ENCODE results near the gene TUBB2B. TPM values are rescaled to one million over a fixed set of nuclear protein-coding genes. Genes with fewer than 3 reads are reported as not detected.

TUBB2B gene
- total and polyA plus RNA-seq, 2 experiments from 2014 or later: 355 to 794 TPM

DNA sequence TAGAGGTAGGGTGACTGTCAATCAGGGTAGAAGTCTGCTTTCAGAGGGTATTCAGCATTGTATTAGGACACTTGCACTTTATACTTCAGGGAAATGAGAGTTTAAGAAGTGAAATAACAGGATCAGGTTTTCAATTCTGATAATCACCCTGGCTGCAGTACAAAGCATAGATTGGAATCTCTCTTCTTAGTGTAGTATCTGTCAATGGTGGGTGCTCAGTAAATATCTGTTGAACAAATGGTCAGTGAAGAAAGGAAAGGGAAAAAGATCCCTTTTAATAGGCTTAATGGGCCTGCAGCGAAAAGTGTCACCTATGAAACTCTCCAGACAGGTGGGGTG lies 18.7 kb downstream of the TUBB2B start:
- Histone ChIP-seq H3K27ac (ENCODE audit: low read depth) (peak overlapping the region; percentile 17; the same call in 1 of the 2 replicates), H3K36me3 (ENCODE audit: insufficient read depth) (no peaks in the 10 kb centered on the region), H3K9me2 (ENCODE audit: insufficient read depth) (no peaks in the 10 kb centered on the region; the same call in 1 of the 2 replicates), H3K4me2 (peak overlapping the region; percentile 36), H4K20me1 (replicated peaks; ENCODE audit: insufficient read depth) (no peaks in the 10 kb centered on the region), H3F3A (replicated peaks; ENCODE audit: low read depth) (peaks cover 7% of the 10 kb centered on the region), H3K27me3 (ENCODE audit: insufficient read depth) (no peaks in the 10 kb centered on the region), H2AFZ (peak overlapping the region; percentile 86), H3K4me1 (ENCODE audit: insufficient read depth) (peaks cover 12% of the 10 kb centered on the region), H3K79me2 (replicated peaks; ENCODE audit: insufficient read depth) (no peaks in the 10 kb centered on the region), H3K4me3 (no peak overlapping the region)
- peaks cover 25% of the 10 kb centered on the region for H3K4me1 Mint-ChIP-seq
- no peaks in the 10 kb centered on the region for H3K36me3 Mint-ChIP-seq (ENCODE audit: low read depth)
- peaks cover 13% of the 10 kb centered on the region for H3K27me3 Mint-ChIP-seq (ENCODE audit: insufficient read depth, low read depth, poor library complexity)
- DNase-seq (ENCODE audit: low spot score) (no peak), ATAC-seq (no peak)
- H3K9me3 Mint-ChIP-seq: no peaks in the 10 kb centered on the region
- H3K27ac Mint-ChIP-seq: peak overlapping the region; percentile 69
- peak overlapping the region; percentile 7; the same call in 1 of the 3 replicates for H3K4me3 Mint-ChIP-seq
- TF ChIP-seq, protein P1, sequence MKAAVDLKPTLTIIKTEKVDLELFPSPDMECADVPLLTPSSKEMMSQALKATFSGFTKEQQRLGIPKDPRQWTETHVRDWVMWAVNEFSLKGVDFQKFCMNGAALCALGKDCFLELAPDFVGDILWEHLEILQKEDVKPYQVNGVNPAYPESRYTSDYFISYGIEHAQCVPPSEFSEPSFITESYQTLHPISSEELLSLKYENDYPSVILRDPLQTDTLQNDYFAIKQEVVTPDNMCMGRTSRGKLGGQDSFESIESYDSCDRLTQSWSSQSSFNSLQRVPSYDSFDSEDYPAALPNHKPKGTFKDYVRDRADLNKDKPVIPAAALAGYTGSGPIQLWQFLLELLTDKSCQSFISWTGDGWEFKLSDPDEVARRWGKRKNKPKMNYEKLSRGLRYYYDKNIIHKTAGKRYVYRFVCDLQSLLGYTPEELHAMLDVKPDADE (IDR thresholded peaks at IDR 0.05): no peak
- TF ChIP-seq, protein P2, sequence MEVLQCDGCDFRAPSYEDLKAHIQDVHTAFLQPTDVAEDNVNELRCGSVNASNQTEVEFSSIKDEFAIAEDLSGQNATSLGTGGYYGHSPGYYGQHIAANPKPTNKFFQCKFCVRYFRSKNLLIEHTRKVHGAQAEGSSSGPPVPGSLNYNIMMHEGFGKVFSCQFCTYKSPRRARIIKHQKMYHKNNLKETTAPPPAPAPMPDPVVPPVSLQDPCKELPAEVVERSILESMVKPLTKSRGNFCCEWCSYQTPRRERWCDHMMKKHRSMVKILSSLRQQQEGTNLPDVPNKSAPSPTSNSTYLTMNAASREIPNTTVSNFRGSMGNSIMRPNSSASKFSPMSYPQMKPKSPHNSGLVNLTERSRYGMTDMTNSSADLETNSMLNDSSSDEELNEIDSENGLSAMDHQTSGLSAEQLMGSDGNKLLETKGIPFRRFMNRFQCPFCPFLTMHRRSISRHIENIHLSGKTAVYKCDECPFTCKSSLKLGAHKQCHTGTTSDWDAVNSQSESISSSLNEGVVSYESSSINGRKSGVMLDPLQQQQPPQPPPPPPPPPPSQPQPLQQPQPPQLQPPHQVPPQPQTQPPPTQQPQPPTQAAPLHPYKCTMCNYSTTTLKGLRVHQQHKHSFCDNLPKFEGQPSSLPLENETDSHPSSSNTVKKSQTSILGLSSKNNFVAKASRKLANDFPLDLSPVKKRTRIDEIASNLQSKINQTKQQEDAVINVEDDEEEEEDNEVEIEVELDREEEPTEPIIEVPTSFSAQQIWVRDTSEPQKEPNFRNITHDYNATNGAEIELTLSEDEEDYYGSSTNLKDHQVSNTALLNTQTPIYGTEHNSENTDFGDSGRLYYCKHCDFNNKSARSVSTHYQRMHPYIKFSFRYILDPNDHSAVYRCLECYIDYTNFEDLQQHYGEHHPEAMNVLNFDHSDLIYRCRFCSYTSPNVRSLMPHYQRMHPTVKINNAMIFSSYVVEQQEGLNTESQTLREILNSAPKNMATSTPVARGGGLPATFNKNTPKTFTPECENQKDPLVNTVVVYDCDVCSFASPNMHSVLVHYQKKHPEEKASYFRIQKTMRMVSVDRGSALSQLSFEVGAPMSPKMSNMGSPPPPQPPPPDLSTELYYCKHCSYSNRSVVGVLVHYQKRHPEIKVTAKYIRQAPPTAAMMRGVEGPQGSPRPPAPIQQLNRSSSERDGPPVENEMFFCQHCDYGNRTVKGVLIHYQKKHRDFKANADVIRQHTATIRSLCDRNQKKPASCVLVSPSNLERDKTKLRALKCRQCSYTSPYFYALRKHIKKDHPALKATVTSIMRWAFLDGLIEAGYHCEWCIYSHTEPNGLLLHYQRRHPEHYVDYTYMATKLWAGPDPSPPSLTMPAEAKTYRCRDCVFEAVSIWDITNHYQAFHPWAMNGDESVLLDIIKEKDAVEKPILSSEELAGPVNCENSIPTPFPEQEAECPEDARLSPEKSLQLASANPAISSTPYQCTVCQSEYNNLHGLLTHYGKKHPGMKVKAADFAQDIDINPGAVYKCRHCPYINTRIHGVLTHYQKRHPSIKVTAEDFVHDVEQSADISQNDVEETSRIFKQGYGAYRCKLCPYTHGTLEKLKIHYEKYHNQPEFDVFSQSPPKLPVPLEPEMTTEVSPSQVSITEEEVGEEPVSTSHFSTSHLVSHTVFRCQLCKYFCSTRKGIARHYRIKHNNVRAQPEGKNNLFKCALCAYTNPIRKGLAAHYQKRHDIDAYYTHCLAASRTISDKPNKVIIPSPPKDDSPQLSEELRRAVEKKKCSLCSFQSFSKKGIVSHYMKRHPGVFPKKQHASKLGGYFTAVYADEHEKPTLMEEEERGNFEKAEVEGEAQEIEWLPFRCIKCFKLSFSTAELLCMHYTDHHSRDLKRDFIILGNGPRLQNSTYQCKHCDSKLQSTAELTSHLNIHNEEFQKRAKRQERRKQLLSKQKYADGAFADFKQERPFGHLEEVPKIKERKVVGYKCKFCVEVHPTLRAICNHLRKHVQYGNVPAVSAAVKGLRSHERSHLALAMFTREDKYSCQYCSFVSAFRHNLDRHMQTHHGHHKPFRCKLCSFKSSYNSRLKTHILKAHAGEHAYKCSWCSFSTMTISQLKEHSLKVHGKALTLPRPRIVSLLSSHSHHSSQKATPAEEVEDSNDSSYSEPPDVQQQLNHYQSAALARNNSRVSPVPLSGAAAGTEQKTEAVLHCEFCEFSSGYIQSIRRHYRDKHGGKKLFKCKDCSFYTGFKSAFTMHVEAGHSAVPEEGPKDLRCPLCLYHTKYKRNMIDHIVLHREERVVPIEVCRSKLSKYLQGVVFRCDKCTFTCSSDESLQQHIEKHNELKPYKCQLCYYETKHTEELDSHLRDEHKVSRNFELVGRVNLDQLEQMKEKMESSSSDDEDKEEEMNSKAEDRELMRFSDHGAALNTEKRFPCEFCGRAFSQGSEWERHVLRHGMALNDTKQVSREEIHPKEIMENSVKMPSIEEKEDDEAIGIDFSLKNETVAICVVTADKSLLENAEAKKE (CRISPR knock-in tag; IDR thresholded peaks at IDR 0.05): no peak
- no peak for TF ChIP-seq CREB1 (CRISPR knock-in tag; IDR thresholded peaks at IDR 0.05; ENCODE audit: low read depth)
- no peak for TF ChIP-seq JUNB (IDR thresholded peaks at IDR 0.05; ENCODE audit: unreplicated experiment)
- TF ChIP-seq EZH2phosphoT487 (IDR thresholded peaks at IDR 0.05; ENCODE audit: unreplicated experiment): no peak
- no peak for TF ChIP-seq ZNF114 (CRISPR knock-in tag; IDR thresholded peaks at IDR 0.05)
- TF ChIP-seq POLR2AphosphoS5 (IDR thresholded peaks at IDR 0.05; ENCODE audit: low read depth): no peak
- TF ChIP-seq, protein P3, sequence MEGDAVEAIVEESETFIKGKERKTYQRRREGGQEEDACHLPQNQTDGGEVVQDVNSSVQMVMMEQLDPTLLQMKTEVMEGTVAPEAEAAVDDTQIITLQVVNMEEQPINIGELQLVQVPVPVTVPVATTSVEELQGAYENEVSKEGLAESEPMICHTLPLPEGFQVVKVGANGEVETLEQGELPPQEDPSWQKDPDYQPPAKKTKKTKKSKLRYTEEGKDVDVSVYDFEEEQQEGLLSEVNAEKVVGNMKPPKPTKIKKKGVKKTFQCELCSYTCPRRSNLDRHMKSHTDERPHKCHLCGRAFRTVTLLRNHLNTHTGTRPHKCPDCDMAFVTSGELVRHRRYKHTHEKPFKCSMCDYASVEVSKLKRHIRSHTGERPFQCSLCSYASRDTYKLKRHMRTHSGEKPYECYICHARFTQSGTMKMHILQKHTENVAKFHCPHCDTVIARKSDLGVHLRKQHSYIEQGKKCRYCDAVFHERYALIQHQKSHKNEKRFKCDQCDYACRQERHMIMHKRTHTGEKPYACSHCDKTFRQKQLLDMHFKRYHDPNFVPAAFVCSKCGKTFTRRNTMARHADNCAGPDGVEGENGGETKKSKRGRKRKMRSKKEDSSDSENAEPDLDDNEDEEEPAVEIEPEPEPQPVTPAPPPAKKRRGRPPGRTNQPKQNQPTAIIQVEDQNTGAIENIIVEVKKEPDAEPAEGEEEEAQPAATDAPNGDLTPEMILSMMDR (conservative IDR thresholded peaks at IDR 0.05; ENCODE audit: low read depth in 2 of 2): no peak
- no peak for TF ChIP-seq ZNF331 (CRISPR knock-in tag; IDR thresholded peaks at IDR 0.05; ENCODE audit: low read depth)
- no peak for TF ChIP-seq EZH2 (IDR thresholded peaks at IDR 0.05; ENCODE audit: low read depth, unreplicated experiment)
- TF ChIP-seq, protein P4, sequence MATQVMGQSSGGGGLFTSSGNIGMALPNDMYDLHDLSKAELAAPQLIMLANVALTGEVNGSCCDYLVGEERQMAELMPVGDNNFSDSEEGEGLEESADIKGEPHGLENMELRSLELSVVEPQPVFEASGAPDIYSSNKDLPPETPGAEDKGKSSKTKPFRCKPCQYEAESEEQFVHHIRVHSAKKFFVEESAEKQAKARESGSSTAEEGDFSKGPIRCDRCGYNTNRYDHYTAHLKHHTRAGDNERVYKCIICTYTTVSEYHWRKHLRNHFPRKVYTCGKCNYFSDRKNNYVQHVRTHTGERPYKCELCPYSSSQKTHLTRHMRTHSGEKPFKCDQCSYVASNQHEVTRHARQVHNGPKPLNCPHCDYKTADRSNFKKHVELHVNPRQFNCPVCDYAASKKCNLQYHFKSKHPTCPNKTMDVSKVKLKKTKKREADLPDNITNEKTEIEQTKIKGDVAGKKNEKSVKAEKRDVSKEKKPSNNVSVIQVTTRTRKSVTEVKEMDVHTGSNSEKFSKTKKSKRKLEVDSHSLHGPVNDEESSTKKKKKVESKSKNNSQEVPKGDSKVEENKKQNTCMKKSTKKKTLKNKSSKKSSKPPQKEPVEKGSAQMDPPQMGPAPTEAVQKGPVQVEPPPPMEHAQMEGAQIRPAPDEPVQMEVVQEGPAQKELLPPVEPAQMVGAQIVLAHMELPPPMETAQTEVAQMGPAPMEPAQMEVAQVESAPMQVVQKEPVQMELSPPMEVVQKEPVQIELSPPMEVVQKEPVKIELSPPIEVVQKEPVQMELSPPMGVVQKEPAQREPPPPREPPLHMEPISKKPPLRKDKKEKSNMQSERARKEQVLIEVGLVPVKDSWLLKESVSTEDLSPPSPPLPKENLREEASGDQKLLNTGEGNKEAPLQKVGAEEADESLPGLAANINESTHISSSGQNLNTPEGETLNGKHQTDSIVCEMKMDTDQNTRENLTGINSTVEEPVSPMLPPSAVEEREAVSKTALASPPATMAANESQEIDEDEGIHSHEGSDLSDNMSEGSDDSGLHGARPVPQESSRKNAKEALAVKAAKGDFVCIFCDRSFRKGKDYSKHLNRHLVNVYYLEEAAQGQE (IDR thresholded peaks at IDR 0.05; ENCODE audit: unreplicated experiment): no peak
- no peak for TF ChIP-seq NANOG (IDR thresholded peaks at IDR 0.05; ENCODE audit: borderline replicate concordance)
- no peak for TF ChIP-seq STAT1 (IDR thresholded peaks at IDR 0.05; ENCODE audit: unreplicated experiment)
